UCSD-AML1 (cell line): ENCODE measurements around the gene CCDC187.
"Not testable (repeated sequence)": the region's sequence is repeated elsewhere in the genome, so short reads cannot be mapped to it uniquely, and the experiment has no call there.

Source experiments
- DNase-seq: peaks from one replicate; lab custom pipeline; 2025; ENCODE audit not compliant: unreplicated experiment; lab: John Stamatoyannopoulos, UW

Gene CCDC187

DNA sequence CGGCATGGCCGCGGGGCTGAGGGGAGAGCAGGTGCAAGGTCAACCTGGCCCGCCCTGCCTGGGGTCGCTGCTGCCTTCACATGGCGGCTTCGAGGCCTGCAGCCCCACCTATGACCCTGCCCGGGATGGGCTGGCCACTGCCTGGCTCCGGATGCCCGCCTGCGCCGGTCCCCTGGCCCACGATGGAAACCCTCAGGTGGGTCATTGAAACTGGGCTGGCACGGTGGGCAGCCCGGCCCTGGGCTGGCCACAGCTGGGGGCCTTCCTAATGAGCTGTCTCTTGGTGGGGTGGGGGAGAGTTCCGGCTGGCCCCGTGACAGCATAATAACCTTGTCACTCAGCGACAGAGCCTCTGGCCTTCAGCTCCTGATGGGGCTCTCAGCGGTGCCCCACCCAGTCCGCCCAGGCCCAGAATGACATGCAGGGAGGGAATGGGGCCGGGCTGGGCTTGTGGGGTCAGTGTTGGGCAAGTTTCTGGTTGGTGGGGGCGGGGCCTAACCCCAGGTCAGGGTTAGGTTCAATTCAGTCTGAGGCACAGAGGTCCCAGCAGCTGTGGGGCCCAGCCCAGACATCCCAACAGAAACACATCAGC, at the start of gene CCDC187:
Gene CCDC187 (minus strand): TSS at position 270 of the 592 bp plus-strand sequence. CDS start 264 bp downstream, at position 6.
- DNase-seq = no peak

DNA sequence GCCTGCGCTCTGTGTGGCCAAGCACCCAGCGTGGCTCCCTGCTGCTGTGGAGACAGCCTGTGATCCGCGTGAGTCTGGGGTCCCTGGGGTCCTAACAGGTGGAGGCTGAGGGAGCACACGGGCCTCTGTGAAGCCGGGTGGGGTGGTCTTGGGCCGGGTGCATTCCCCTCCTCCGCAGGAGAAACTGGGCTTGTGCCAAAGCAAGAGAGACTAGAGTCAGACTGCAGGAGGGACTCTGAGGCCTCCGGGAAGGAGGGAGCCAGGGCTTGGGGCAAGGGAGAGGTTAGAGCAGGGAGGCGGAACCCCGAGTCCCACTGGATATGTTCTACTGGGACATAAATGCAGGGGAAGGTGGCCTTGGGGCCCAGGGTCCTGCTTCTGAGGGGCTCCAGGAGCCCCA, 49.2 kb upstream of the CCDC187 start:
- DNase-seq = no peak

DNA sequence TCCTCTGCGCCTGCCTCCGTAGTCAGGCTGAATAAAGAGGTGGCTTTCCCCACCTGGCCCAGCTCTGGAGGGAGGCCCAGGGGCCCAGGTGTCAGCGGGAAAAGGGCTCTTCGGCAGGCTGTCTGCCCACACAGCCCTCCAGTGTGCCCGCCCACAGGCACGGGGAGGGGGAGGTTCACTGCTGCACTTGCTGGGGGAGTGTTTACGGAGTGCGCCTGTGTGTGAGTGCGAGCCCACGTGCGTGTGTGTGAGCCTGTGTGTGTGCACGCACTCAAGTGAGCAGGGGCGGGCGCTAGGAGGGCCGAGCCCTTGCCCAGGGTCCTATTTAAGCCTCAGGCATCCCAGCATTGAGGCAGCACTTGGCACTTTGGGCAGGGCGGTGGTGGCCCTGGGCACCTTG, 48.8 kb upstream of the CCDC187 start:
- DNase-seq = no peak

DNA sequence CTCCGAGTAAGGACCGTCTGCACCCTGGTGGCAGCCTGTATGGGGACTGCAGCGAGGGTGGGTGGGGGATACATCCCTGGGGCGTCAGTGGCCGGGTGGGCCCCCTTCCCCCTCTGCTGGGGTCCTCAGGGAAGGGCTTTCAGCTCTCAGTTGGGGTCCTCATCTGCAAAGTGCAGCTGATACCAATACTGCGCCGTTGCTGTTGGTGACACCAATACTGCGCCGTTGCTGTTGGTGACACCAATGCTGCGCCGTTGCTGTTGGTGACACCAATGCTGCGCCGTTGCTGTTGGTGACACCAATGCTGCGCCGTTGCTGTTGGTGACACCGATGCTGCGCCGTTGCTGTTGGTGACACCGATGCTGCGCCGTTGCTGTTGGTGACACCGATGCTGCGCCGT, 48.0 kb upstream of the CCDC187 start:
- DNase-seq = not testable (repeated sequence)

DNA sequence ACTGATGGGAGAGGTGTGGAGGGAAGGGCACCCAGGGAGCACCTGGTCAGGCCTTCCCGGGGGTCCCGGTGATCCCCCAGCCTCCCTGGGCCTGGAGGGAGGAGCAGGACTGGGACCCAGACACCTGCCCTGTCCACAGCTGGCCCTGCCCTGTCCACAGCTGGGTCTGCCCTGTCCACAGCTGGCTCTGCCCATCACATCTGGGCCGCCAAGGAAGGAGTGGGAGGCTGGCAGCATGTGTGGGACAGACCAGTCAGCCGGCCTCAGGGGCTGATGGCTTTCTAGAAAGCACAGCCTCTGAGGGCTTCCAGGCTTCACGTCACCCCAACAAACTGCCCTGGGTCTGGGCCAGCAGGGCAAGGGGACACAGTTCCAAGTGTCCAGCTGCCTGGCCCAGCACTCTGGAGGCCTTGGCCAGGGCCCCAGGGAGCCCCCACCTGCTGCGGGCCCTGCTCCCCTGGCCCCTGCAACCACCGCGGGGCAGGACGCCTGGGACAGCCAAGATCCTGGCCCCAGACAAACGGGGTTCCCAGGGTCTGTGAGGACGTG, 47.4 kb upstream of the CCDC187 start:
- no peak for DNase-seq

DNA sequence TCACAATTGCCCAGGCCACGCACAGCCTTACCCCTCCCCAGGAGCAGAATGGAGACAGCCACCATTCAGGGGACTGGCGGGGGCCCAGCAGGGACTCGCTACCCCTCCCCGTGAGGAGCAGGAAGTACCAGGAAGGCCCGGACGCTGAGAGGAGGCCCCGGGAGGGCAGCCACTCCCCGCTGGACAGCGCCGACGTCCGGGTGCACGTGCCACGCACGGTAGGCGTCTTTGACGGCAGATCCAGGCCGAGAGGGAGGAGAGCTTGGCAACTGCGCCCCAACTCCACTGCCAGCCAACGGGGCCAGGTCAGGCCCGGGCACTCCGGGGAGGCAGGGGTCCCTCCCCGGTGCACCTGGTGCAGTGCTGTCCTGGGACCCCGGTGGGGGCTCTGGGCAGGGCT, 45.7 kb upstream of the CCDC187 start:
- DNase-seq = no peak

DNA sequence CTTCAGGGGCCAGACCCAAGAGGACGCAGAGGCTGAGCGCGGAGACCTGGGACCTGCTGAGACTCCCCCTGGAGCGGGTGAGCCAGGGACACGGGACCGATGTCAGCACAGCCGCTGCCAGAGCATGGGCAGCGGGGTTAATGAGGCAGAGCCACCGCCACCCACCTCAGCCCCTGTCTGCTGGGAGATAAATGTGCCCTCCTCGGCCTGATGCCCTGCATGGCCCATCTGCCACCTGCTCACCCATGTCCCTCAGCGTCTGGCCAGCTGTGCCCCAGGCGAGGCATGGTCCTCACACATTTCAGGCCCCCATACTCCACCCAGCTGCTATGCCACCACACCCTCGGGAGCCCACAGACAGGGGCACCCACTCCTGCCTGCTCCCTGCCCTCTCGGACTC, 44.8 kb upstream of the CCDC187 start:
- no peak for DNase-seq

DNA sequence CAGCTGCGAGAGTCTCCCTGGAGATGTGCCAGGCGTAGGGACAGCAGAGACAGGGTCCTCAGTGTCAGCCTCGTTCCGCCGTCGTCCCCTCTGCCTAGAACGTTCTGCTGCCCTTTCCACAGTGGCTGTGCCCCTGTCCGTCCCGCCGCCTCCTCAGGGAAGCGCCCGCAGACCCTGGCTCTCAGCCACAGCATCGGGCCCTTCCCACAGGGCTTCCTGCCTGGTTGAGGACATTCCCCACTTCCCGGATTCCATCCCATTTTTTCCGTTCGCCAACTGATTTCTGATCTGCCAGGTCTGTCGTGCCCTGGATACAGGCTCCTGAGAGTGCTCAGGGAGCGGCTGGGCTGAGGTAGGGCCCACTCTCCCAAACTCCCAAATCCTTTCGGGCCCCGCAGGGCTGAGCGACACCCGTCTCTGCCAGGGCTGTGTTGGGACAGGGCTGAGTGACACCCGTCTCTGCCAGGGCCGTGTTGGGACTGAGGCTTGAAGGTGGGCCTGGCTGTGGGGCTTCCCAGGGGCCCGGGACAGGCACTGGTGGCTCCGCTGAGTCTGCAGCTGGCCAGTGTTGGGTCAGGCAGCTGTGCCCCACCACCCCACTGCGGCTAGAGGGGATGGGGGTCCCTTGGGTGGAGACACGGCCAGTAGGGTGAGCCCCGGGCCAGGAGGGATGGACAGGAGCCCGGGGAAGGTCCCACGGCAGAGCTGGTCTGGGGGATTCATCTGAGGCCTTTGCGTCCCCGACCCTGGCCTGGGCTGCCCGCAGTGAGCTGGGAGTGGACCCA, 43.8 kb upstream of the CCDC187 start:
- no peak for DNase-seq

DNA sequence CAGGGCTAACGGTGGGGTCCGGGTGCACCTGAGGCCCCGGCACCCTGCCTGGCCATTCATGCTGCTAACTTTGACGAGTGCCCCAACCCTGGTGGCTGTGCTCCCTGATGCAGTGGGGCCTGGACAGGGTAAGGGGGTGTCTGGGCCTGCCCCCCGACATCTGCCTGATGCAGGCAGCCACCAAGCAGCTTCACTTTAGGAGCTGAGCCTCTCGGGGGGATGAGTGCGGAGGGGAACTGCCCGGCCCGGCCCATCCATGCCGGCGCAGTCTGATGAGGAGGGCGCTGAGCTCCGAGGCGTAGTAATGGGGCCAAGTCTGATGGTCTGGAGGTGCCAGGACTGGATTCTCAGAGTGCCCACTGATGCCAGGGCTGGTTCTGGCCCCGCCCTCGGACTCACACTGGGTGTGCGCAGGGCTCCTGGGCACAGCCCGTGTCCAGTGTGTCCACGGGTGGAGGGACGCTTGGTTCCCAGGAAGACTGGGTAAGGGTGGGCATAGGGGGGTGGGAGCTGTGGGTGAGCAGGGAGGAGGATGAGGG, 43.1 kb upstream of the CCDC187 start:
- DNase-seq = no peak

DNA sequence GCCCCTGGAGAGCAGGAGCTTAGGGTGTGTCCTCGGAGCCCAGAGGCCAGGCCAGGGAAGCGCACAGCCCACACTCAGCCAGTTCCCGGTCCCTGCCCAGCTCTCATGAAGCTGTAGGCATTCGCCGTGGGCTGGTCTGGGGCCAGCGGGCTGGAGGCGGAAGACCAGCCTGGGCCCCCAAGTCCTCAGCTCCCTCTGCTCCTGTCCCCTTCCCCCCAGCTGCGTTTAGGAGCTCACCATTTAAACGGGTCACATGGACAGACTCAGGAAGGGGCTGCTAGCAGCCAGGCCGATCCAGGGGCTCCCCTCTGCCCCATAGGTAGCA, 42.2 kb upstream of the CCDC187 start:
- no peak for DNase-seq

DNA sequence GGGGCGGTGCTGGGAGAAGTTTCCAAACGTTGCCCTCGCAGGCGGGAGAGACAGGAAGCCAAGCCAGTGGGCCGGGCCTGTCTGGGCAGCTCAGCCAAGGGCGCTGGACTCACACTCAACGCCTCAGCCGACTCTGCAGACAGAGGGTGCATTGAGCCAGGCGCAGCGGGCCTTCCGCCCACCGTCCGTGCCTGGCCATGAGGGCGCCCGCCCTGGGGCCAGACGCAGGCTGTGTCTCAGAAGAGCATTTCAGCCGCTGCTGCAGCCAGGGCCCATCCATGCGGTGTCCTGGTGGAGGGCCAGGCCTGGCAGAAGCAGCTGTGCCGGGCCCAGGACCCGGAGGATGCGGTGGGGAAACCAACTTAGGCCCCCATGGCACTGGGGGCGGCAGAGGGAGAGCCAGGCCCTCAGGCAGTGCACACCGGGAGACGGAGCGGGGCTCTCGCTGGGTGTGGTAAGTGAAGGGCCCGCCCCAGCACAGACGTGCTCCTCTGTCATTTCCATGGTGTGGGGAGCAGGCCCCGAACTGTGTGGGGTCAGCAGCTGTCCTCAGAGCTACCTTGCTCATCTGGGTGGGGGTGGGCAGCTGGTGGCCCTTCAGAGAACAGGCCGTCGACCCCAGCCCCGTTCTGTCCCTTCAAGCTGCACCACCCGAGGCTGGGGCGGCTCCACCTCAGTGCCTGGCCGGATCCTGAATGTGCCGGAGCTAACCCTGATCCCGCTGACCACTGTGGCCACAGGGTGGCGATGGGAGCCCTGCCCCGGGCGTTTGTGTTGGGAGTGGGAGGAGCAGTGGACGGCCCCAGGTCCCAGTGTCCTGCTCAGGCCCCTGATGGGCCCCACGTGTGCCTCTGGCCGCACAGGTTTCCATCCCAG, 41.6 kb upstream of the CCDC187 start:
- DNase-seq = no peak

DNA sequence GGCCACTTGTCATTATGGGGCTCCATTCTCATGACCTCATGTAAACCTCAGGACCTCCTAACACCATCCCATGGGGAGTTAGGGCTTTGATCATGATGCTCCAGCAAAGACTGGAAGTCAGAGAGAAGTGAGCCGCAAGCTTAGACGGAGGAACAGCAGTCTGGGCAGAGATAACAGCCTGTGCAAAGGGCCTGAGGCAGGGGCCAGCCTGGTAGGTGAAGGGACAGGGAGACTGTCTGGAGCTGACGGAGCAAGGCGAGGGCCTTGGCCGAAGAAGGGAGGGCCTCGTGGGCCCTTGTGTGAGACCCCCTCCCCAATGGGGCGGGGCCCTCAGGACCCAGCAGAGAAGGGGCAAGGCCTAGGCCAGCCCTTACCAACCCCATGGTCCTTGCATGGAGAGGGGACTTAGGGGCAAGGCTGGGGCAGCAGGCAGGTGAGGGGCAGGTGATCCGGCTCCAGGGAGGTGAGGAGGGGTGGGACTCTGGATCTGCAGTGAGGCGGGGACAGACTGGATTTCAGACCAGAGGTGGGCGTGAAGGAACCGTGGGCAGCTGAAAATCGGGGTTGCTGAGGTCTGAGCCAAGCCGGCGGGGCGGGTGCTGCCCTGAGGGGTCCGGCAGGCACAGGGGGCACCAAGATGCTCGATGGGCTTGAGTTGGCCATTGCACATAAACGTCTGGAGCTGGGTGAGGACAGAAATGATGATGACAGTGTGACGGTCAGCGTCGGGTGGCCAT, 40.8 kb upstream of the CCDC187 start:
- no peak for DNase-seq

DNA sequence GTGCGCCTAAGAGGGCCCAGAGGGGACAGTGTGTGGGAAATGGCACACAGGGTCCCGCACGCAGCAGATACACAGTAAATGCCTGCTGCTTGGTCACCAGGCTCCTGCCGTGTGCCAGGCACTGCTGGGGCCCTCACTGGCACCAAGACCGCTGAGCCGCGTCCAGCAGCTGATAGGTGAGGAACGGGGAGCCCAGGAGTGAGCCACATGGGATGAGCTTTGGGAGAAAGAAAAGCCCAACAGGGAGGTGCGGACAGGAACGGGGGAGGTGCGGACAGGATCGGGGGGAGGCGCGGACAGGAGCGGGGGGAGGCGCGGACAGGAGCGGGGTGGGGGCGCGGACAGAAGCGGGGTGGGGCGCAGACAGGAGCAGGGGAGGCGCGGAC, 40.0 kb upstream of the CCDC187 start:
- no peak for DNase-seq

DNA sequence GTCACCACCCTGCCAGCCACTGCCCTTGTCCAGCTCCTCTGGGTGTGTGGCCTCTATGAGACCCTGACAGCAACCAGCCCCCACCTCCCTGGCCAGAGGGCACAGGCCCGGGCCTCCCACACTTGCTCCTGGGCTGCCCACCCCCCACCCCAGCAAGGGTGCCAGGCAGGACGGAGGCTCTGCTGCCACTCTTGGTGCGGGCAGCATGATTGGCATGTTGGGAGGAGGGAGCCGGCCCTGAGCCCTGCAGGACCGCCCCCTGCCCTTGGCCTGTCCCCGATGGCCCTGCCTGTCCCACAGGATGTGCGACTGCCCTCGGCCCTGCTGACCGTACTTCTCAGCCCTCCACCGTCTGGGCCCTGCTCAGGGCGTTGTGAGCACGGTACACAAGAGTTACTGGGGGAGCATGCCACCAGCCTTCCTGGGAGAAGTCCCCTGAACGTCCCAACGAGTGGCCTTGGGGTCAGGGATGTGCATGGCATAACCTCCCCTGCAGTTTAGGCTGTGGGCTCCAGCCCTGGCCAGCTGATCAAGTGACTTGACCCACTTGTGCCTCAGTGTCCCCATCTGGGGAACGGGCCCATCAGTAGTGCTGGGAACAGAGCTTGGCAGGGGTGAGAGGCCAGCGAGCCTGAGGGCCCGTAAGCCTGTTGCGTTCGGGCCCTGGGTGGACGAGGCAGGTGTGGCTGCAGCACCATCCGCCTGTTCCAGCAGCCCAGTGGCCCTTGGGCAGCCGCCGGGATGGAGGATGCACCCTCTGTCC, 39.4 kb upstream of the CCDC187 start:
- no peak for DNase-seq

DNA sequence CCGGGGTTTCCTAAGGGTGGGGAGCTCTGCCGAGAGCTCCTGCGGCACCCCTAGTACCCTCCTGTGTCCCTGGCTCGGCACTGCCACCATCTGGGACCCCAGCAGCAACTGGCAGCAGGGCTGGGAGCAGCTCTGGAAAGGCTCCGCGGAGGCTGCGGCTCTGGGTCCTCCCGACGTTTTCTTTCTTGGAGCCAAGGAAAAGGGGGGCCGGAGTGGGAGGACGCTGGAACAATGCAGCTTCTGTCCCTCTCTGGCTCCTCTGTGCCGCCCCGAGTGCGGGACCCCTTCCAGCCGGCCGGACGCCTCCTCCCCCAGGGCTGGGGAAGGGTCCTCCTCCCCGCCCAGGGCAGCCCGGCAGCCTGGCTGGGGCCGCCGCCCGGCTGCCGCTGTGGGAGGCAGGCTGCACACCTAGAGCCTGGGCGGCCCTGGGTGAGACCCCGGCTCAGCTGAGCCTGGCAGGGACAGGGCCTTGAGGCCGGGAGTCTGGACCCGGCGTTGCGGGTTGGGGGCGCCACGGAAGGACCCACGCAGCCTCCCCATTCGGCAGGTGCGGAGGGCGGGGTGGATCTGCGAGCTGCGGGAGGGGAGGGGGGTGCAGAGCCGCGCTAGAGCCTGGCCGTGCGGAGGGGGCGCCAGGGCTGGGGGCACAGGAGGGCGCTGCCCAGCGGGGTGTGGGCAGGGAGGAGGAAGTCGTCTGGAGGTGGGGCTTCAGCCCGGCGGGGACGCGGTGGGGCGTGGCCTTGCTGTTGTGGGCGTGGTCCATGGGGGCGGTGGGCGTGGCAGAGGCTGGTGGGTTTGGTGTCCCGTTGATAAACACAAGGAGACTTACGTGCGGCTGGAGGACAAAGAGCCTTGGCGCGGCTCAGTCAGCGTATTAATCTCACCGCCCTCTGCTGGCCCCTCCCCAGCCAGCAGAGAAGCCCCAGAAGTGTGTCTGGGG, 38.6 kb upstream of the CCDC187 start:
- no peak for DNase-seq

DNA sequence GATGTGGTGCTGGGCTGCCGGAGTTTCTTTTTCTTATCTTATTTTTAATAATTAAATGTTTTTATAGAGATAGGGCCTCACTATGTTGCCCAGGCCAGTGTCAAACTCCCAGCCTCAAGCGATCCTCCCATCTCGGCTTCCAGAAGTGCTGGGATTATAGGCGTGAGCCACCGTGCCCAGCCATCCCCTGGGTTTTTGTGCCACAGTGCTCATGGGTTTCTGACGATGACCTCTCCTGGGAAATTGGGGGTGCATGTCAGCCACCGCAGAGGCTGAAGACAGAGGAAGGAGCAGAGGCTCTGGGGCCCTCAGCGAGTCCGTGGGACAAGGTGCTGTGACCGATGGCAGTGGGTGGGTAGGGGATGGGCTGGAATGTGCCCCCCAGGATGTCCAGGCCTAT, 37.9 kb upstream of the CCDC187 start:
- DNase-seq = no peak

DNA sequence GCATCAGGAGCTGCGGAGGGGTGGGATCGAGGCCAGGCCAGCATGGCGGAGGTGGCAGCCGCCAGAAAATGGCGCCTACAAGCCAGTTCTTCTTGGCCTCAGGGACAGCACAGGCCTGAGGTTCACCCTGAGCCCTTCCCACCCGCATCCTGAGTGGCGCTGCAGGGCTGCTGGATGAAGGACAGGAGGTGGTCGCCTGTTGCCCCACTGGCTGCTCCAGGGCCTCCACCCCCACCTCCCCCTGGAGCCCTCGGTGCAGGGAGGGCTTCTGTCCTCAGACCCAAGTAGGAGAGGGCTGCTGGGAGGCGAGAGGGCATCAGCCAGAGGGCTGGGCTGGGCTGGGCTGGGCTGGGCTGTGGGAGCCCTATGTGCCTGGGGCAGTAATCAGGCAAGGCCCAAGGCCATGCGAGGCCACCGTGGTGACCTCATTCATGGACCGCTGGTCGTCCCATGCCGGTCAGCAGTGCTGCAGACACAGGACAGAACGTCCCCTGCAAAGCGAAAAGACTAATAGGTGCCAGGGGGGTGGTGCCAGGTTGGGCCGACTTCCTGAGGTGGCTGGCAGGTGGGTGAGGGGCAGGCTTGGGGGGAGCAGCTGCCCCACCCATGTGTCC, 37.3 kb upstream of the CCDC187 start:
- no peak for DNase-seq

DNA sequence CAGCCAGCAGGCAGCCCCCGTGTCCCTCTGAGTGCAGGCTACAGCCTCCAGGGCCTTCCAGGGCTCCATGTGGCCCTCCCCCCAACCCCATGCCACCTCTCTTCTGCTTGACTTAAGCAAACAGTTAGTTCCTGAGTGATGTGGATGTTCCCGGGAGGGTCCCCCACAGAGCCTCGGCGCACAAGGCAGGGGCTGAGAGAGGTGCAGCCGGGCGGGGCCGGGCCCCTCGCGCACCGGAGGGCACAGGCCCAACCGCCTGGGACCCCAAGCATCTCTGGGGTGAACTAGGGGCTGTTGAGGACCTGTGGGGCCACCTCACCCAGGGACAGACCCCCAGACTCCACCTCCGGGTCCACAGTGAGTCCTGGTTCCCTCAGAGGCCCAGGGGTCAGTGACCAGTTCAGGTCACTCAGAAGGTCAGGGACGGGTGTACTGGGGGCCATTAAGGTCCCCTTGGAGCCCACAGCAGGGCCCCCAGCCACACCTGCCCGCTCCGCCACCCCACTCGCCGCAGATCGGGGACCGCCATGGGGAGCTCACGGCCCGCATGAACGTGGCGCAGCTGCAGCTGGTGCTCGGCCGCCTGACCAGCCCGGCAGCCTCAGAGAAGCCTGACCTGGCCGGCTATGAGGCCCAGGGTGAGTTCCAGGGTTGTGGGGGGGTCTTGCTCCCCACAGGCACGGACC, 36.6 kb upstream of the CCDC187 start:
- DNase-seq = no peak
